Stimulated activated CD4-positive, alpha-beta T cell treated with anti-CD3 and anti-CD28 coated beads, Interleukin-1b, Interleukin-23, amount 100 ng/mL, for 4 hours (primary cell): ENCODE measurements around the gene NUP62.
"Not testable (repeated sequence)": the region's sequence is repeated elsewhere in the genome, so short reads cannot be mapped to it uniquely, and the experiment has no call there.

Source experiments
- DNase-seq, 2 donors: peaks; one replicate each; pipeline ENCODE4 v3.0.0-alpha.2; 2020; ENCODE audit warnings: low read depth in 2 of 2

Gene NUP62

DNA sequence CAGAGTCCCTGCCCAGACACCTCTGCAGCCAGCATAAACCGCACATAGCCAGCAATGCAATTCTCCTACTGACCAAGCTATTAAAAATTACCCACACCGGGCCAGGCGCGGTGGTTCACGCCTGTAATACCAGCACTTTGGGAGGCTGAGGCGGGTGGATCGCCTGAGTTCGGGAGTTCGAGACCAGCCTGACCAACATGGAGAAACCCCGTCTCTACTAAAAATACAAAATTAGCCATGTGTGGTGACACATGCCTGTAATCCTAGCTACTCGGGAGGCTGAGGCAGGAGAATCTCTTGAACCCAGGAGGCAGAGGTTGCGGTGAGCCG, 4.5 kb downstream of the NUP62 start:
- DNase-seq, result not testable (repeated sequence)

- DNase-seq, result no peak
Measured at GRCh38 chr19:49924004-49924880, 5.1 kb downstream of the NUP62 start.

DNA sequence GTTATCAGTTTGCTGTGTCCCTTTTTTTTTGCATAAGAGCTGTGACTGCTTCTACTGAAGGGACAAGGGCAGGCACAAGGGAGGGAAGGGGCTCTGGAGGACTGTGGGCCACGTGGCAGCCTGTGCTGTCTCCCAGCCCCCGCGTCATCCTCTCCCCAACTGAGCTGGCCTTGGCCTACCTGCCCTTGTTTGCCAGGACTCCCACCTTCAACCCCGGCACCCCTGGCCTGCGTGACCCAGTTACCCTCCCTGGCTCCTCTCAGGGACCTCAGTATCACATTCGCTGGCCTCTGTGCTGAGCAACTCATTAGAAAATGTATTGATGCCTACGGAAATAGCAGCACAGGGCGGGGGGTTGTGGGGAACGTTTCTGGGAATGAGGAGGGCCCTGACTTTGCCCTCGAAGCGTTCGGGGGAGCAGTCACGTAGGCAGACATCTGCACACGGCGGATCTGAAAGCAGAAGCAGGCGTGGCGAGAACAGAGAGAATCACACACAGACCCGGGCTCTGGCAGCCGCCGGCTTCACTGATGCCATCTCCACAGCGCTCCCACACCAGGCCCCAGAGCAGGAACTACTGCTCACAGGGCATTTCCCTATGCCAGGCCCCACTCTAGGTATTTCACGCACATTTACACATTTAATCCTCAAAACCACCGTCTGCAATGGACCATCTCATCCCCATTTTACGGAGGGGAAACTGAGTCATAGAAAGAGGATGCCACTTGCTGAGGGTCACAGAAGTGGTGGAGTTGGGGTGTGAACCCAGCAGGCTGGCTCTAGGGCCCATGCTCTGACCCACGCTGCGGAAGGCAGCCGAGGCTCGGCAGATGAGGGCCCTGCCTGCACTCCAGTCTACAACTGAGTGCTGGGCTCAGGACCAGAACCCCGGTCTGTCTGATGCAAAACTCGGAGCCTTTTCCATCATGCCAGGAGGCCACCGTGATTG, 6.0 kb downstream of the NUP62 start:
- no peak for DNase-seq

DNA sequence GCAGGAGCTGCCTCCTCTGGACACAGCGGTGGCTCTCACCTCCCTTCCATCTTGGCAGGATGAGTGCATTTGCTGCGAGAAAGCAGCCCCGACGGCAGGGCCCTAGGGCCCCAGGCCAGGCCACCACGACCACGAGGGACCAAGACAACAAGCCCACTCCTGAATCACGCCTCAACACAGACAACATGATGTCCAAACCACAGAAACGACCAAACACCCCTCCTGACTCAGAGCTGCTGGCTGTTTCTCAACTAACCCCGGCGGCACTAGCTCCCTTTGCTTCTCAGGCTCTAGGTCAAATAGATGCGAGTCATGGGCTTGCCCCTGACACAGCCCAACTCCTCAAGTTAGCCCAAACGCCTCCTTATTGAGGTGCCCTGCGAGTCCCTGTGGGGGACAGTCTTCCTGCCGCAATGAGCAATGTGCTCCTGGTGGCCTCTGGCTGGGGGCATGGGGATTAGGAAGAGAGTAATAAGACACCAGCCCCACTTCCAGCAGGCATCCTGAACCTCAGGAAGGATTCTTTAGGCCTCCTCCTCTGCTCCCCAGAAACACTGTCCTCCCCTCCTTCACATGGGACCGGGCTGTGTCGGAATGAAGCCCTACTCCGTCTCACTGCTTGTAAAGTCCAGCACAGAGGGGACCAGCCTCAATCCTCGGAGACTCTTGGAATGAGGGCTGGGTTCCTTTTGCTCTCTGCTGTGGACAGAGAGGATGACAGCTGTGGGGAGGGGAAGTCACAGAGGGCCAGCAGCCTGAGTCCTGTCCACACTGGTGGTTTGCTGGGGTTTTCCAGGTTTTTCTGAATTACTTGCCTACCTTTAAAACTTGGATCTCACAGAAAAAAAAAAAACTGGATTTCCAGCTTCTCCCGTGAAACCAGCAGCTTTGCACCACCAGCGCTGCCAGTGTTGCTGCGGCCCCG, 7.2 kb downstream of the NUP62 start:
- DNase-seq, result no peak

DNA sequence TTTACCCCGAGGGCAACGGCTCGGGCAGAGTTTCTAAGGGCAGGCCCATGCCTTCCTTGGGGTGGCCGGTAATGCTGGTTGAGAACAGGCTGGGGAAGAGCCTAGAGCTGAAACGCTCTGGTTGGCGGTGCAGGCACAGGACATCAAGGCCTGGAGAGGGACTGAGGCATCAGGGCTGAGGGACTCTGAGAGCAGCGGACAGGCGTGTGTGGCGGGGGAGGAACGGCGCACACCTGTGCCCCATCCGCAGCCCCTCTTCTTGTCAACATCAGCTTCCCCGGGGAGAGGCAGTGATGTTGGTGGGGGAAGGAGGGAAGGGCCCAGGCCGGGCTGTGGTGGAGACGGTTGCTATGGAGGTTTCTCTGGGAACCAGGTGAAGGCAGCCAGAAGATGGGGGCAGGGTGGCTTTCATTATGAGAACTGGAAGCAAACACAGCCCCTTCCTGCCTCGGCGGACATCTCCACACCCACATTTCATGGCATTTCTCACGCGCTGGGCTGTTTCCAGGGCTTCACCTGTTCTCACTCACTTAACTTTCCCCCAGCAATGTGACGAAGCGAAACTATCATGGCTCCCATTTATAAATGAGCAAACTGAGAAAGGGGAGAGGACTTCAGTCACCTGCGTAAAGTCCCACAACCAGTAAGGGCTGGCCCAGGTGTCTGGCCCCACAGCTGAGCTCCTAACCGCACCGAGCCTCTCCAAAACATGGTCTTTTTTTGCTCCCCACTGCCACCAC, 8.5 kb downstream of the NUP62 start:
- no peak for DNase-seq

GRCh38 chr19:49918089-49918488, 11.2 kb downstream of the NUP62 start:
- no peak for DNase-seq

DNA sequence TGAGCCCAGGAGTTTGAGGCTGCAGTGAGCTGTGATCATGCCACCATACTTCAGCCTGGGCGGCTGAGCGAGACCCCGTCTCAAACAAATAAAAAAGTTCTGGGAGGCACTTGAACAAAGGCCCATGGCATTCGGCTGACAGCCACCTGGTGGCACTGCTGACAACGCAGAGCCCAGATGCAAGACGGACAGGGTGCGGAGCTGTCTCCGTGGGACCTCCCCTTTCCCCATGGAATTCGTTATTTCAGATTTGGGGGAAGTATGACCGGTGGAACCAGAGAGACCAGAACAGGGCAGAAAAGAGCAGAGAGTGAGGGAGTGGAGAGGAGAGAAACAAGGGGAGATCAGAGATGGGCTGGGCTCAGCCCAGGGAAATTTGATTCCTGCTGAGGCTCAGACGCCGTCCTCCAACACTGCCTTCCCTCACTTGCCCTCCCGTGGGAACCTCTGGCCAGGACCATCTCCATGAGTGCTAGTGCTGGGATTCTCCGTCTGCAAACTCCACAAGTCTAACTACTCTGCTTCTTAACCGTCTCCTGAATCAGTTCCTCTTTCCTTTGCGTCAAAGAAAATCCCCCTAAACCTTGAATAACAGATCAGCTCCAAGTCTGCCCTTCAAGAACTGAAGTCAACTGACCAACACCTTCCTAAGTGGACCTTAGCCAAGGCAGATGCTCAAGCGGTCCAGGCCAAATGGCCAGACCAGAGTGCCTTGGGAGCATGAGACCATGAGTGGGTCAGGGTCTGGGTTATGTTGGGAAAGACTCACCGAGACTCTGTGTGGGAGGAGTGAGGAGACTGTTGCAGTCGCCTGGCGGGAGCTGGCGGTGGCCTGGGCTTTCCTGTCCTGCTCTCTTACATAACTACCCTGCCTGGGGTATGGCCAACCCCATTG, 12.2 kb downstream of the NUP62 start:
- no peak for DNase-seq

- no peak for DNase-seq
Measured at GRCh38 chr19:49915271-49915670, 14.0 kb downstream of the NUP62 start.

DNA sequence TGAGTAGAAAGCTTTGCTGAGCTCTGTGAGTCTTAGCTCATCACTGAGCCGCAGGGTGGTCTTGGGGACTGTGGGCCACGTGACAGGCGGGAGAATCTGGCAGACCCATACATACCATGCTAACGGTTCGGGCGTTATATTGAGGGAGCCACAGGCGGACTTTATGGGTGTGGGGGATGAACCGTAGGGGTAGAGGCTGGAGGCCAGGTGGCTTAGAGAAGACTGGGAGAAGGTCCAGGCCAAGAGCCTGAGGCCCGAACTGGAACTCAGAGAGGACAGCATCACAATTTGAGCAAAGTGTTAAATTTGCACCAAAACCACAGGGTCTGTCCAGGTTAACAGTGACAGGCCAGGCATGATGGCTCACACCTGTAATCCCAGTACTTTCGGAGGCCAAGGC, 15.6 kb downstream of the NUP62 start:
- no peak for DNase-seq

GRCh38 chr19:49912965-49913685, 16.2 kb downstream of the NUP62 start:
- no peak for DNase-seq

- DNase-seq, result no peak
Measured at GRCh38 chr19:49911381-49912145, 17.7 kb downstream of the NUP62 start.

DNA sequence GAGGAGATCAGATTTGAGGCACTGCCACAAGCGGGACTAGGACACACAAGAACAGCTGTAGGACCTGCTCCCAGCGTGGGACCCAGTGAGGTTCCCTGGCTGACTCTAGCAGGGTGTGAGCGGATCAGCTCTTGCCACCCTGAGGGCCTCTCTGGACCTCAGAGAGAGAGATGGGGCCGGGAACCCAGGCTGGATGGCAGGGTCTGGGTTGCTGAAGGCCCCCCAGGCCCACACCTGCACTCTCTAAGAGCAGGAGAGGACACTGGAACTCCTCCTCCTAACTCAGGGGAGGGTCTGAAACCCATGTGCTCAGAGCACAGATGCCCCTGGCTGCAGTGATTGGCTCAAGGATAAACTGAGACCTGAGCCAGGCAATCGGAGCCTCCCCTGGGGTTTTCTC, 19.1 kb downstream of the NUP62 start:
- no peak for DNase-seq

DNA sequence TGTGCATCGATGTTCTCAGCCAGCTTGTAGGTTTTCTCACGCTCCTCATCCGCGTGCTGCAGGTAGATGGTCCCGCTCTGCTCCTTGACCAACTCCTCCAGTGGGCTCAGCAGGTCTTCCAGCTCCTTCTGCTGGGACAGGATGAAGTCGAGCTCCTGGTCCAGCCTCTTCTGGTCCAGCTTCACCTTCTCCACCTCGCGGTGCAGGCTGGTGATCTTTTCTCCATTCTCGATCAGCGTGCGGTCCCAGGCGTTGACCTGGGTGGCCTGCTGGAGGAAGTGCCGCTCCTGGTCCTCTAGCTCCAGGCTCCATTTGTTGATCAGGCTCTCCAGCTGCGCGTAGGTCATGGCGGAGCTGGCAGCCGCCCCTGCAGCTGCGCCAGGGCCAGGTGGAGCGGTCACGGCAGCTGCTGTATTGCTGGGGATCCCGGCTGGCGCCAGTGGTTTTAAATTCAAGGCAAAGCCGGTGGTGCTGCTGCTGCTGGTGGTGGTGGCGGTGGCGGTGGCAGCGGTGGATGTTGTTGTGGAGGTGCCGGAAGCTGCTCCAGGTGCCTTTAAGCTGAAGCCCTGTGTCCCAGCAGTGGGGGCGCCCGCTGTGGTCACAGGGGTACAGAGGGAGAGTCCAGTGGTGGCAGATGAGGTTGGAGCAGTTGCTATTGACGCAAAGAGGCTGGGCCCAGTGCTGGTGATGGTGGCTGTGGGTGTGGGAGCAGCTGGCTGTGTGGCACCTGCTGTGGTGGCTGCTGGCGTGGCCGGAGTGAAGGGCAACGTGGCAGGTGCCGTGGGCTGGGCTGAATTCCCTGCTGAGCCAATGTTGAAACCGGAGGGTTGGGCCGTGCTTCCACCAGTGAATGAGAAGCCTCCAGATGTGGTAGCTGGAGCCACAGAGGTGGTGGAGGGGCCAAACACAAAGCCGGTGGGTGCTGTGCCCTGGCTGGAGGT, 20.6 kb downstream of the NUP62 start:
- DNase-seq, result no peak

DNA sequence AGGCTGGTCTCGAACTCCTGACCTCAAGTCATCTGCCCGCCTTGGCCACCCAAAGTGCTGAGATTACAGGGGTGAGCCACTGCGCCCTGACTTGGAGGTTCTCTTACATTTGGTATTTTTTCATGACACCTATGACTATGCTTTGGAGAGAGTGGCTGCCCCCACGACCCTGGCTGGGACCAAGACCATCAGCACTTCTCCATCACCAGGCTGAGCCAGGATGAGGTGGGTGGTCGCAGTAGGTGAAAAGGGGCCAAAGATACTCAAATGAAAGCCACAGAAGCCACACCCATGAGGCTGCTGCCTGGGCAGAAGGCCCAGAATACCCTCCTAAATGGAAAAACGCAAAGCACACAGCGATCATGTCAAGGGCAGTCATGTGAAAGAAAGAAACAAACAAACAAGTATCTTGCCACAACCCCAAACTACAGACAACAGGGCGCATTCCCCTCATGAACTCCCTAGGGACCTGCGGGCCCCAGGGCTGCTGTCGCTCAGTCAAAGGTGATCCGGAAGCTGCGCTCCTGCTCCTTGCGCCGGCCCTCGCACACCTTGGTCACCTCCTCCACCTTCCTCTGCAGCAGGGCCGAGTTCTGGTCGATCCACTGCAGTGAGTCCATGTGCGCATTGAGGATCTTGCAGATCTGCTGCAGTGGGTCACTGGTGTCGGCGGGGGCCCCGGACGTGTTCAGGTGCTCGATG, 21.4 kb downstream of the NUP62 start:
- no peak for DNase-seq

- no peak for DNase-seq
Measured at GRCh38 chr19:49906879-49907564, 22.3 kb downstream of the NUP62 start.

- no peak for DNase-seq
Measured at GRCh38 chr19:49904136-49904535, 25.2 kb downstream of the NUP62 start.
